GM21367 (cell line): ENCODE data around the gene DCAF6.

ENCODE experiments used
- ATAC-seq: cut with Tn5 transposase; IDR thresholded peaks from one replicate; pipeline ENCODE4 v1.9.1; 2021; ENCODE audit not compliant: unreplicated experiment

DCAF6 gene

DNA sequence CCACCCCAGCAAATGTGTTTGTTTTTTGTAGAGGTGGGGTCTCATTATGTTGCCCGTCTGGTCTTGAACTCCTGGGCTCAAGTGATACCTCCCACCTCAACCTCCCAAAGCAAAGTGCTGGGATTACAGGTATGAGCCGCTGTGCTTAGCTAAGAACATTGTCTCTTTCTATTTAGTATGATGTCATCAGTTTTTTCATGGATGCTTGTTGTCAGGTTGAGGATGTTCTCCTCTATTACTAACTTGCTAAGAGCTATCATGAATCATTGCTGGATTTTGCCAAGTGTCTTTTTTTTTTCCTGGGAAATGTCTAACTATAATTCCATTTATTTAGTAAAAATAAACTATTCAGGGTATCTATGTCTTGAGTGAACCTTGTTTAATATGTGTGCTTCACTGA lies 19.4 kb downstream of the DCAF6 start:
- ATAC-seq, result no peak

DNA sequence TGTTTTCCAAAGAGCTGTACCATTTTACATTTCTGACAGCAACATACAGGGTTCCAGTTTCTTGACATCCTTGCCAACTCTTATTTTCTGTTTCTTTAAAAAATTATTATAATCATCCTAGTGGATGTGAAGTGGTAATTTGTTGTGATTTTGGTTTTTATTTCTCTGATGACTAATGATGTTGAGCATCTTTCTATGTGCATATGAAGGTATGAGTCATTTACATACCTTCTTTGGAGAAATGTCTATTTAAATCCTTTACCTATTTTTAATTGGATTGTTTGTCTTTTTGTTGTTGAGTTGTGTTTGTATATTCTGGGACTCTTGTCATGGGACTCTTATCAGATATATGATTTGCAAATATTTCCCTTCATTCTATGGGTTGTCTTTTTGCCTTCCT lies 21.2 kb downstream of the DCAF6 start:
- ATAC-seq, result no peak

DNA sequence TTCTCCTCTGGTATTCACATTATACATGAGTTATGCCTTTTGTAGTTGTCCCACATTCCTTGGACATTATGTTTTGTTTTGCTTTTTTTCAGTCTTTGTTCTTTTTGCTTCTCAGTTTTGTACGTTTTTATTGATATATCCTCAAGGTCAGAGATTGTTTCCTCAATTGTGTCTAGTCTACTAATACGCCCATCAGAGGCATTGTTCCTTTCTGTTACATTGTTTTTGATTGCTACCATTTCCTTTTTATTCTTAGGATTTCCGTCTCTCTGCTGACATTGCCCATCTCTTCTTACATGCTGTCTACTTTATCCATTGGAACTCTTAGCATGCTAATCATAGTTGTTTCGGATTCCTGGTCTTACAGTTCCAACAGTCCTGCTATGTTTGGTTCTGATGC lies 28.2 kb downstream of the DCAF6 start:
- no peak for ATAC-seq

DNA sequence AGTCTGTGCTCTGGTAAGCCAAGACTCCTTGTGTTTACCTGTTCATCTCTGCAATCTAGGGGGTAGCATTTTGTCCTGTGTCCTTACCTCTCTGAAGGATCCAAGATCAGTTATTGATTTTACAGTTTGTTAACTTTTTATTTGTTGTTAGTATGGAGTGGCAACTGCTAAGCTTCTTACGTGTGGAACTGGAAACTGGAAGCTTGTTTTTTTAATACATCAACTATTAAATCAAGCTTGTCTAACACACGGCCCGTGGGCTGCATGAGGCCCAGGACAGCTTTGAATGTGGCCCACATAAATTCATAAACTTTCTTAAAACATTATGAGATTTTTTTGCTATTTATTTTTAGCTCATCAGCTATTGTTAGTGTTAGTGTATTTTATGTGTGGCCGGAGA lies 29.6 kb downstream of the DCAF6 start:
- ATAC-seq, result no peak

DNA sequence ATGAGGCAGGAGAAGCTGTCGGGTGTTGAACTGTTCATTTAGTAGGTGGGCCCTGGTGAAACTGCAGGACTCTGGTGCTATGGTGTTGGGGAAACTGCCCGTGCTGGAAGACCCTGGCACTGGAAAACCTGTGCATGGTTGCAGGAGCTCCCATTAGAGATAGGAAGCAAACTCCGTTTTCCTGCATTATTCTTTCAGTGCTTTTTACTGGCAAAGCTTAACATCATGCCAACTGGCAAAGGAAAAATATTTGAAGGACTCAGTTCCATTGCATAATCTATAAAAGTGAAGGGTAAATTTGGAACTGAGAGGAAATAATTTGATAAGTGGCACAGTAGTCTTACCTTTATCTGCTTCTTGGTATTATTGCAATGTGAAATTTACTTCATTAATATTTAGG lies 32.1 kb downstream of the DCAF6 start:
- ATAC-seq, result no peak

DNA sequence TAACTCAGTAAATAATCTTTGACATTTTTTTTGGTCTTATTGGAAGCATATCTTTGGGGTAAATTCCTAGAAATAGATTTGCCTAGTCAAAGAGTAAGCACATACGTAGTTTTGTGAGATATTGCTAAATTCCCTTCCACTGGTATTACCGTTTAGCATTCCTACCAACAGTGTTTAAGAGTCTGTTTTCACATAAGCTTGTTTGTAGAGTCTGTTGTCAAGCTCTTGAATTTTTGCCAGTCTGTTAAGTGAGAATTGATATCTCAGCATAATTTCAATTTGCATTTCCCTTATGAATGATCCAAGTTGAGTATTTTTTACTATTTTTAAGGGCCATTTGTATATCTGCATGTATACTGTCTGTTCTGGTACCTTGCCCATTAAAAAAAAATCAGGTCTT lies 37.3 kb downstream of the DCAF6 start:
- no peak for ATAC-seq

DNA sequence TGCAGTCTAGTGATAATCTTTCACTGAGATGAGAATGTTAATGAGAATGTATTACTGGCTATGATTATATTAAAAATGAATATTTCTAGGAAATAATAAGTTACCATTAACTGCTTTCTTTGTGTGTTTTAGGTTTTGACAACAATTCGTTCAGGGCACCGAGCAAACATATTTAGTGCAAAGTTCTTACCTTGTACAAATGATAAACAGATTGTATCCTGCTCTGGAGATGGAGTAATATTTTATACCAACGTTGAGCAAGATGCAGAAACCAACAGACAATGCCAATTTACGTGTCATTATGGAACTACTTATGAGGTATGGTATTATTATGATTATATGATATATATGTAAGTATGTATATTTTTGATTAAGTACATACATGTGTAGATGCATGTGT lies 38.2 kb downstream of the DCAF6 start:
- ATAC-seq, result no peak

DNA sequence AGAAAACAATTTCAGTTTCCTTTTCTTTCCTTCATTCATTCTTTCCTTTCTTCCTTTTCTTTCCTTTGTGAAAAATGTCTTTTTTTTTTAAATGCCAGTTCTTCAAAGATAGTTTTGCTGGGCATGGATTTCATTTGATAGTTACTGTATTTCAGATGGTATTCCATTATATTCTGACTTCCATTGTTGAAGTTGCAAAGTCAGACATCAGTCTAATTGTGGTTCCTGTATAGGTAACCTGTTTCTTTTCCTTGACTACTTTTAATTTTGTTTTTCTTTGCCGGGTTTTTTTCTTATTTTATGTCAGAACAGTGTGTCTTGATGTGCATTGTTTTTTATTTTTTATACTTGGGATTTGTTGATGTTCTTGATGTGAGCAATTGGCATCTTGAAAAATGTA lies 40.8 kb downstream of the DCAF6 start:
- no peak for ATAC-seq

DNA sequence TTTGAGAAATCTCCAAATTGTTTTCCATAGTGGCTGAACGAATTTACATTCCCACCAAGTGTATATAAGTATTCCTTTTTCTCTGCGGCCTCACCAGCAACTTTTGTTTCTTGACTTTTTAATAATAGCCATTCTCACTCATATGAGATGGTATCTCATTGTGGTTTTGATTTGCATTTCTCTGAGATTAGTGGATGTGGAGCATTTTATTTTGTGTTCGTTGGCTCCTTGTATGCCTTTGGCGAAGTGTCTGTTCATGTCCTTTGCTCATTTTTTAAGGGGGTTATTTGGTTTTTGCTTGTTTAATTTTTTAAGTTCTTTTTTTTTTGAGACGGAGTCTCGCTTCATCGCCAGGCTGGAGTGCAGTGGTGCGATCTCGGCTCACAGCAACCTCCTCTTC lies 45.5 kb downstream of the DCAF6 start:
- no peak for ATAC-seq

DNA sequence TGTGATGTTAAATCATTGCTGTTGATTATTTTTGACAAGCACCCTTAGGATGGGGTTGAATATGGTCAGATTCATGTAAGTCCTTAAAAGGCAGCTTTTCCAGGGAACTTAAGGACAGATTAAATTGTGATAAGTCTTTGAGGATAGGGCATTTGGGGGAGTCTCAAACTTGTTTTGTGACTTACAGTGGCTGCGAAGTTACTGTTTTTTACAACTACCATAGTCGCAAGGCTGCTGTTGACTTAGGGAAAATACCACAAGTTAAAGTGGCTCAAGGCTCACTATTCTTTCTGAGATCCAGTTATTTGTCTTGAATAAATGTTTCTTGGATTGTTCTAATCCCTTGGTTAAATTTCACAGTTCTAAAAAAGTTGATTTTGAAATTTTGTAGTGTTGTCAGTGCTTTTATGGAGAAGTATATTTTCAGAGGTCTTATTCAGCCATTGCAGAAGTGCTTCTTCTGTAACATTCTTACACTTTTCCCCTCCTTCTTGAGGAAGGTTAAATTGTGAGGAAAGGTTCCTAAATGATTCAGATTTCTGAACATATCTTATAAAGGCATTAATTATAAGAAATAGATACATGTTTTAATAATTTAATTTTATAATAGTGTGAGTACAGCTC lies 47.4 kb downstream of the DCAF6 start:
- ATAC-seq, result no peak

DNA sequence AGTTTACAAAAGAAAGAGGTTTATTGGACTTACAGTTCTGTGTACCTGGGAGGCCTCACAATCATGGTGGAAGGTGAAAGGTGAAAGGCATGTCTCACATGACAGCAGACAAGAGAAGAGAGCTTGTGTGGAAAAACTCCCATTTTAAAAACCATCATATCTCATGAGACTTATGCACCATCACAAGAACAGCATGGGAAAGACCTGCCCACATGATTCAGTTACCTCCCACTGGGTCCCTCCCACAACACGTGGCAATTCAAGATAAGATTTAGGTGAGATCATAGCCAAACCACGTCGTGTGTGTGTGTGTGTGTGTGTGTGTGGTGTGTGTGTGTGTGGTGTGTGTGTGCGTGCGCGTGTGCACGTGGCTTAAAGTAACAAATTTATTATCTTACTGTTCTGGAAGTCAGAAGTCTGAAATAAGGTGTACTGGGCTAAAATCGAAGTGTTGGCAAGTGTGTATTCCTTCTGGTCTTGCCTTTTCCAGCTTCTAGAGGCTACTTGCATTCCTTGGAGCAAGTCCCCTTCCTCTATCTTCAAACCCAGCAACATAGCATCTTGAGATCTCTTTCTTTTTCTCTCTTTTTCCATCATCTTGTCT lies 48.5 kb downstream of the DCAF6 start:
- no peak for ATAC-seq

DNA sequence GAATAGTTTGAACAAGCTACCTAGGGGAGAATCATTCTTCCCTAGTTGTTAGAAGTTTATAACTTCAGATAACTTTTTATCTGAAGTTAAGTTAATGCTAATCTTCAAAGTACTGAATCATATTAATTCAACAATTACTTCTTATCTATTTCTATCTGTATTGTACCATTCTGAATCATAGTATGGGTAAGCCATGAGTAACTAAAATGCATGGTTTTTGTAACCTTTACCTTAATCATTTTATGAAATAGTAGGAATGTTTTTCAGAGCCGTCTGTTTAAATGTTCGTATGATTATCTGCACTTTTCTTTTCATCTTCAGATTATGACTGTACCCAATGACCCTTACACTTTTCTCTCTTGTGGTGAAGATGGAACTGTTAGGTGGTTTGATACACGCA lies 50.7 kb downstream of the DCAF6 start:
- no peak for ATAC-seq

DNA sequence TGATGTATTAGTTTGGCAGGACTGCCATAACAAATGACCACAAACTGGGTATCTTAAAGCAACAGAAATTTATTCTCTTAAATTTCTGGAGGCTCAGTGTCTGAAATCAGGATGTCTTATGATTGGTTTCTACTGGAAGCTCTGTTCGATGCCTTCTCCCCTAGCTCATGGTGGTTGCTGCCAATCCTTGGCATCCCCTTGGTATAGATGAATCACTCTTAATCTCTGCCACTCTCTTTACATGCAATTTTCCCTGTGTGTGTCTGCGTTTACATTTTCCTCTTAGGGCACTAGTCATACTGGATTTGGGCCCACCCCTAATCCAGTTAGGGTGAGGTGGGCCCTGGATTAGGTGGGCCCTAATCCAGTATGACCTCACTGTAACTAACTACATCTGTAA lies 55.1 kb downstream of the DCAF6 start:
- ATAC-seq, result no peak

DNA sequence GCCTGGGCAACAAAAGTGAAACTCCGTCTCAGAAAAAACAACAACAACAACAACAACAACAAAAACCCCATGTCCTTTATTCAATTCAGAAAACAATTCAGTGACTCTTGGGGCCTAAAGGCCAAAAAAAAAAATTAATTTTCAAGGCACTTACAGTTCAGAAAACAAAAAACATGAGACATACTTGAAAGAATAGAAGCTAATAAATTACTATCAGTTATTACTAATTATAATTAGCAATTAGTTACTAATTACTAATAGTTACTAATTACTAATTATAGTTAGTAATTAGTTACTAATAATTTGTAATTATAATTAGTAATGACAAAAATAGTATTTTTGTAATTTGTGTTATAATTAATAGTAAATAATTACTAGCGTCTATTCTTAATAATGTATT lies 57.2 kb downstream of the DCAF6 start:
- no peak for ATAC-seq

DNA sequence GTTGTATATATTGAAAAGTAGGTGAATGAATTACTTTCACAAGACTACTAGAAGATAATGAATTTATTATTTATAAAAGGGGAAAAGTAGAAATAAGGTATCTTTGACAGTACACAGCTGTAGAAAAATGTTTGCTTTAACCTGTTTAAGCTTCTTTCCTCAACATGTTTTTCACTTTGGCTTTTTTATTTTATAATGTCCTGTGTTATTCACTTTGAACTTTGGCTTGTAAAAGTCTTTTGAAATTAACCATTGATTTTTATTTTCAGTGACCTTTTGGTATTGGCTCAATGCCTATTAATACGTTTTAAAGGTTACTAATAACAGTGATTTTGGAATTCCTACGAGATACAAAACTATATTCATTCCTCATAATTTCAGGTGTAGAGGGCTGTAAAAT lies 58.1 kb downstream of the DCAF6 start:
- ATAC-seq, result no peak

DNA sequence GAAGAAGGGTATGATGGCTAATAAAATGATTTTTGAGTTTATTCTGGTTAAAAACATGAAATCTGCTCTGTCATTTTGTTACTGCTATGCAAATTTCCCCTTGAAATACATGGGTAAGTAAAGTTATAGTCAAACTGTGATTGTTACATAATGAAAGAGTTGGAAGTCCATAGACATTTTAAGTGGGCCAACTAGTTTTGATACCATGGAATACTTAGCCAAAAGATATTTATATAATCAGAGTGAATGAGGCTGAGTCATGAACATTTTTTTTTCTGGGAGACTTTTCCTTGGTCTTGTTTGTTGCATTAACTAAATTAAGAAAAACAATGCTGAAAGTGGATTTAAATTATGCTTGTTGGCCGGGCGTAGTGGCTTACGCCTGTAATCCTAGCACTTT lies 58.6 kb downstream of the DCAF6 start:
- no peak for ATAC-seq

DNA sequence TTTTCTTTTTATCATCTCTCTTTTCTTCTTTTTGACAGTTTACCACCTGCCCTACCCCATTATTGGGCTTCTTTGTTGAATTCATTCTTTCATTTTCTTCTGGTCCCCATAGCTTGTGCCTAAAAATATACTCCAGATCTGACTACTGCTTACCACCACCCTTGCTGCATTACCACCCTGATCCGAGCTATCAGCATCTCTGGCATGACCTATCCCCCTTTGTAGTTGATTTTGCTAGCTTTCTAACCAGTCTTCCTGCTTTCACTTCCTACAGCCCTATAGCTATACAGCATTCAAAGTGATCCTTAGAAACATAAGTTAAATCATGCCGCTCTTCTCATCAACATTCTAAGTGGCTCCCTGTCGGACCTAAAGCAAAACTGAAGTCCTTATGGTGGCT lies 59.8 kb downstream of the DCAF6 start:
- ATAC-seq, result no peak

DNA sequence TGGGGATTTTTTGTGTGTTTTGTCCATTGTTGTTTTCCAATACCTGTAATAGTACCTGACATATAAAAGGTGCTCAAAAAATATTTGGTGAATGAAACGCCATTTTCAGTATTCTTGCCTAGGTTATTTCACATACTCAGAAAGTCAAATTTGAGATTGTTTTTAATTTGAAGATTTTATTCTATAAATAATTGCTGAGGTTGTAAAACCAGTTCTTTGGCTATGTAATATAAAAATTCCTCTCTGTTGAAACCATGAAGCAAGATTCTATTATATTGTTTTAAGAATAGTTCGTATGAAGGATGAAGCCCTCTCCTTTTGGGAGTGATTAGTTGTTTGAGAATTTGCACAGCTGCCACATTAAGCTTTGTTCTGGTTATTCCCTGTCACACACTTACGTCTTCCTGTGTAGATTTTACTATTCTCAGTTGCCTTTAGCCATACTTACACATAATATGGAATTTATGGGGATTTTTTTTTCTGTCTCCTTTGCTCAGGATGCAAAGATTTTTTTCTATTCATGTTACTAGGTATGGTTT lies 60.6 kb downstream of the DCAF6 start:
- ATAC-seq, result no peak

DNA sequence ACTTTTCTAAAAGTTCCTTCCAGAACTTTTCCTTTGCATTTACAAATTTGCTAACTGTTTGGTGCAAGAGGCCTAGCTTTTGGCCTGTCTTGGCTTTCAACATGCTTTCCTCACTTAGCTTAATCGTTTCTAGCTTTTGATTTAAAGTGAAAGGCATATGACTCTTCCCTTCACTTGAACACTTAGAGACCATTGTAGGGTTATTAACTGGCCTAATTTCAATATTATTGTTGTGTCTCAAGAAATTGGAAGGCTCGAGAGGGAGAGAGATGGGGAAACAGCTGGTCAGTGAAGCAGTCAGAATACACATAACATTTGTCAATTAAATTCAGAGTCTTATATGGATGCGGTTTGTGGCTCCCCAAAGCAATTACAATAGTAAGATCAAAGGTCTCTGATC lies 63.4 kb downstream of the DCAF6 start:
- ATAC-seq, result no peak

DNA sequence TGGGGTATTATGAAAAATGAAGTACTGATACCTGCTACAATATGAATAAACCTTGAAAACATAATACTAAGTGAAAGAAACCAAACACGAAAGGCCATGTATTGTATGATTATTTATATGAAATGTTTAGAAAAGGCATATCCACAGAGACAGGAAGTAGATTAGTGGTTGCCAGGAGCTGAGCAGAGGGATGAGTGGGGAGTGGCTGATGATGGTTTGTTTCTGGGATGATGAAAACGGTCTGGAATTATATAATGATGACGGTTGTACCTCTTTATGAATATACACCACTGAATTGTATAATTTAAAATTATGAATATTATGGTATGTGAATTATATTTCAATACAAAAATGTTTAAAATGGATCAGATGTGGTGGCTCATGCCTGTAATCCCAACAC lies 64.2 kb downstream of the DCAF6 start:
- no peak for ATAC-seq

DNA sequence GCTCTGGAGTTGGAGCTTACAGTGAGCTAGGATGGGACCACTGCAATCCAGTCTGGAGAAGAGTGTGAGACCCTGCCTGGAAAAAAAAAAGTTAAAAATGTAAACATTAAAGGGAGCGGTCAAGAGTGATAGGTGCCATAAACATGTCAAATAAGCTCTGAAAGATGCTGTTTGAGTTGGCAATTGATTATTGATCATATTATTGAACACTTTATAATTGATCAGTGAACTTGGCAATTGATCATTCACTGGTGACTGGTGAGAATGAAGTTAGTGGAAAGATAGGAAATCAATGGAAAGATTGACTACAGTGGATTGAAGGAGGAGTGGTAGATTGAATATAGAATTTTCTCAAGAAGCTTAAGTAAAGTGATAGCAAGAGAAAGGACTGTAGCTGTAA lies 64.7 kb downstream of the DCAF6 start:
- no peak for ATAC-seq

DNA sequence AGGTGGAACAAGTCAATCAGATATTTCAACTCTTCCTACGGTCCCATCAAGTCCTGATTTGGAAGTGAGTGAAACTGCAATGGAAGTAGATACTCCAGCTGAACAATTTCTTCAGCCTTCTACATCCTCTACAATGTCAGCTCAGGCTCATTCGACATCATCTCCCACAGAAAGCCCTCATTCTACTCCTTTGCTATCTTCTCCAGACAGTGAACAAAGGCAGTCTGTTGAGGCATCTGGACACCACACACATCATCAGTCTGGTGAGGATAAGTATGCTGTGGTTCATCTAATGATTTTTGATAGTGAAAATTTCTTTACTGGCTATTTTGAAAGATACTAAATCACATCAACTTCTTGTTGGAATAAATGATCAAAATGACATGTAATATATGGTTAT lies 68.0 kb downstream of the DCAF6 start:
- ATAC-seq, result no peak

DNA sequence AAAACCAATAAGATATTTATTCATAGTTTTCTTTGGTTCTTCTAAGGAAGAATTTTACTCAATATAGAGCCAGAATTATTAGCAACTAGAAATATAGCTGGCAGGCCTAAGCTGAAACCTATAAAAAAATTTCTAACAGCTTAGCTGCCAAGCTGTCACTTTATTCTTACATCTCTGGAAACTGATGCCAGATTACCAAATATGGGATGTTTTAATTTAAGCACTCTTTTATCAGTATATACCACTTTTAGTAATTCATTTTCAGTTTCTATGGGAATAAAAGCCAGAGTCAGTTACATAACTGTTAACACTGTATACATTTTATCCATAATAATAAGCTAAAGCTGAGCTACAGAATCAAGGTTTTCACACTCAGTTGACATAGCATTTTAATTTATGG lies 69.0 kb downstream of the DCAF6 start:
- no peak for ATAC-seq
